Measurements from ENCODE around the gene DOCK2.

DOCK2 gene

DNA sequence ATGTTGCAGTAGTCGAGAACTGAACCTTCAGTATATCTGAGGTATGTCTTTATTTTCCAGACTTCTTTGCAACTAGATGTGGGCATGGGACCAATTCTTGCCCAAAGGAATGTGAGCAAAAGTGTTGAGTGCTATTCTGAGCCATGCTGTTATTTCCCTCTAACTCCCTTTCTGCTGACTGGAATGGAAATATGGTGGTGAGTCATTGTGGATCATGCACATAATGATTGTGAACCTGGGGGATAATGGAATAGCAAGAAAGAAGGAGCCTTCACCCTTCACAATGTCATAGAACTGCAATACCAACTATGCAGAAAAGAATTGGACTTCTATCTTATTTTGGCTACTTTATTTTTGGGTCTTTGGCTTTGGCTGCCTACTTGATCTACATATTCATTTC lies 10.3 kb upstream of the DOCK2 start:
- in situ Hi-C loops (cut with MboI; ENCODE audit: low sequenced_read_pairs, unreplicated experiment), result no loop called here
- no peak for DNase-seq (ENCODE audit: low spot score)
- no peak for TF ChIP-seq CTCF (IDR thresholded peaks at IDR 0.05; ENCODE audit: borderline replicate concordance, control extremely low read depth, extremely low read depth, insufficient read depth, missing control alignments)

- TF ChIP-seq CTCF (IDR thresholded peaks at IDR 0.05; ENCODE audit: borderline replicate concordance, control extremely low read depth, extremely low read depth, insufficient read depth, missing control alignments), result no peak
- no peak for DNase-seq (ENCODE audit: low spot score)
- in situ Hi-C loops (cut with MboI; ENCODE audit: low sequenced_read_pairs, unreplicated experiment), result no loop called here
Observed at GRCh38 chr5:169627551-169627950, 9.5 kb upstream of the DOCK2 start.

GRCh38 chr5:169628892-169629291 lies 8.2 kb upstream of the DOCK2 start:
- no peak for TF ChIP-seq CTCF (IDR thresholded peaks at IDR 0.05; ENCODE audit: borderline replicate concordance, control extremely low read depth, extremely low read depth, insufficient read depth, missing control alignments)
- DNase-seq (ENCODE audit: low spot score), result no peak
- in situ Hi-C loops (cut with MboI; ENCODE audit: low sequenced_read_pairs, unreplicated experiment), result no loop called here

DNA sequence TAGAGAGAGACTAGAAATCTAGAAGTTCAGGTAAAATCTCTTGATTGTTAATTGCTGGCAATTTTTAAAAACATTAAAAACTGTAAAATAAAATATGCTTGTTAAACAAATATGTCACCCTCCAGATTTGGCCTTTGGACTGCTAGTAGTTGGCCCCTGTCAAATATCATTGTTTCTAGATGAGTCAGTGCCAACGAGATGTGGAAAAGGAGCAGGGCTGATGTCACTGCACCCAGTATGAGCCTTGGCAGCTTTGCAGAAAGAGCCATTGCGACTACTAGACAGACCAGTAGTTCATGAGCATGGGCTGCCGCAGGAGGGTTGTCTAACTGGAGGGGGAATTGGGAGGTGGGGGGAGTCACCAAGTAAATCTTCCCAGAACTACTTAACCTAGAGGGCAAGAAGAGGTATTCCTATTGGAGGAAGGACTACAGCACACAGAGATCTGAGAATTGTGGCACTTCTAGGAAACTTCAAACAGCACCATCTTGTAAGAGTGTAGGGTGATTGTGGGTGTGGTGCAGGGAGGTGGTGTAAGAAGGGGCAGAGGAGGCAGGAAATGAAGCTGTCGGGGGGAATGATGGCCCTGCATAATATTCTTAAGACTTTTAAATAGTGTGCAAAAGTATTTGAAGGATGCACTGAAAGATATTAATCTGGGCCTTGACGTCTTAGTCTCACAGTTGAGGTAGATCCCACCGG lies 7.1 kb upstream of the DOCK2 start:
- no peak for DNase-seq (ENCODE audit: low spot score)
- in situ Hi-C loops (cut with MboI; ENCODE audit: low sequenced_read_pairs, unreplicated experiment), result no loop called here
- TF ChIP-seq CTCF (IDR thresholded peaks at IDR 0.05; ENCODE audit: borderline replicate concordance, control extremely low read depth, extremely low read depth, insufficient read depth, missing control alignments), result no peak

GRCh38 chr5:169631360-169631759 lies 5.7 kb upstream of the DOCK2 start:
- no peak for DNase-seq (ENCODE audit: low spot score)
- in situ Hi-C loops (cut with MboI; ENCODE audit: low sequenced_read_pairs, unreplicated experiment), result no loop called here
- no peak for TF ChIP-seq CTCF (IDR thresholded peaks at IDR 0.05; ENCODE audit: borderline replicate concordance, control extremely low read depth, extremely low read depth, insufficient read depth, missing control alignments)

GRCh38 chr5:169632946-169633345 lies 4.1 kb upstream of the DOCK2 start:
- in situ Hi-C loops (cut with MboI; ENCODE audit: low sequenced_read_pairs, unreplicated experiment), result no loop called here
- TF ChIP-seq CTCF (IDR thresholded peaks at IDR 0.05; ENCODE audit: borderline replicate concordance, control extremely low read depth, extremely low read depth, insufficient read depth, missing control alignments), result no peak
- DNase-seq (ENCODE audit: low spot score), result no peak

Measured in GM13976 (cell line).